Activated CD4-positive, alpha-beta memory T cell treated with anti-CD3 and anti-CD28 coated beads, Interleukin-2, amount 10 ng/mL, durations not matched to agents 7 days and 5 days (primary cell): ENCODE measurements around the gene DUSP1. TPM values are rescaled to one million over a fixed set of nuclear protein-coding genes. Genes with fewer than 3 reads are reported as not detected.
"Not testable (repeated sequence)": the region's sequence is repeated elsewhere in the genome, so short reads cannot be mapped to it uniquely, and the experiment has no call there.

Experiments
- CTCF ChIA-PET: fragments of 350-600 bp; sonication (Branson Sonifier 250); formaldehyde crosslinking; loops from one replicate; lab custom pipeline; 2021; ENCODE audit warnings: antibody characterized with exemption, inconsistent platforms; lab: Charles Lee
- POLR2A ChIA-PET: fragments of 350-600 bp; sonication (Branson Sonifier 250); formaldehyde crosslinking; loops from one replicate; lab custom pipeline; 2021; ENCODE audit warnings: antibody characterized with exemption; lab: Charles Lee
- DNase-seq: peaks from one replicate; pipeline ENCODE4 v3.0.0-alpha.2; 2020
- H3K27ac Mint-ChIP-seq: one replicate; pipeline ENCODE4 v1.8.0; 2021; ENCODE audit warnings: mild to moderate bottlenecking, mixed read lengths
- H3K27me3 Mint-ChIP-seq: one replicate; pipeline ENCODE4 v1.8.0; 2021; ENCODE audit warnings: mixed read lengths
- H3K36me3 Mint-ChIP-seq: one replicate; pipeline ENCODE4 v1.8.0; 2021; ENCODE audit warnings: low read depth, mixed read lengths
- H3K4me1 Mint-ChIP-seq: one replicate; pipeline ENCODE4 v1.8.0; 2021; ENCODE audit warnings: mixed read lengths
- H3K4me3 Mint-ChIP-seq: one replicate; pipeline ENCODE4 v1.8.0; 2021; ENCODE audit warnings: mild to moderate bottlenecking, mixed read lengths
- H3K9me3 Mint-ChIP-seq: one replicate; pipeline ENCODE4 v1.8.0; 2021; ENCODE audit warnings: mixed read lengths
- total RNA-seq, 2 experiments: library from RNA; stranded (reverse); gene quantifications; one replicate each; pipeline ENCODE4 v1.2.3, GENCODE V29; 2021

Gene DUSP1
- total RNA-seq, 2 experiments from 2014 or later = 17.0 to 18.8 TPM

GRCh38 chr5:172793577-172794488, 22.8 kb upstream of the DUSP1 start:
- H3K9me3 Mint-ChIP-seq = no peaks in the 10 kb centered on the region
- peaks cover 8% of the 10 kb centered on the region for H3K4me1 Mint-ChIP-seq
- POLR2A ChIA-PET = interaction anchor here (1.0 to 1.2 kb wide), 2 partner anchors 22 to 23 kb away, joined by 3 to 5 read pairs; partner anchors contain the start of gene DUSP1
- DNase-seq = no peak
- CTCF ChIA-PET = no interaction called here
- H3K36me3 Mint-ChIP-seq = no peaks in the 10 kb centered on the region
- no peaks in the 10 kb centered on the region for H3K27me3 Mint-ChIP-seq
- no peak overlapping the region for H3K27ac Mint-ChIP-seq
- no peak overlapping the region for H3K4me3 Mint-ChIP-seq

- Mint-ChIP-seq H3K9me3 (no peaks in the 10 kb centered on the region), H3K27me3 (no peaks in the 10 kb centered on the region), H3K4me1 (peaks cover 3% of the 10 kb centered on the region), H3K4me3 (no peak overlapping the region), H3K36me3 (no peaks in the 10 kb centered on the region), H3K27ac (no peak overlapping the region)
- DNase-seq = no peak
- CTCF ChIA-PET = no interaction called here
- POLR2A ChIA-PET = interaction anchor here (1.0 to 1.2 kb wide), 2 partner anchors 21 to 22 kb away, joined by 3 to 5 read pairs; partner anchors contain the start of gene DUSP1
These were observed 21.9 kb upstream of the DUSP1 start for GRCh38 chr5:172792701-172793570.

- CTCF ChIA-PET = no interaction called here
- Mint-ChIP-seq H3K36me3 (no peaks in the 10 kb centered on the region), H3K4me1 (no peaks in the 10 kb centered on the region), H3K4me3 (no peak overlapping the region), H3K9me3 (no peaks in the 10 kb centered on the region), H3K27ac (no peak overlapping the region), H3K27me3 (no peaks in the 10 kb centered on the region)
- DNase-seq = no peak
- POLR2A ChIA-PET = interaction anchor here (0.7 kb wide), 1 partner anchor 27 kb away, joined by 3 read pairs; no protein-coding TSS in a partner anchor
These were observed 20.9 kb upstream of the DUSP1 start for GRCh38 chr5:172791726-172792445.

GRCh38 chr5:172791286-172791685, 20.3 kb upstream of the DUSP1 start:
- DNase-seq = no peak
- POLR2A ChIA-PET = interaction anchor here (0.7 kb wide), 1 partner anchor 26 kb away, joined by 3 read pairs; no protein-coding TSS in a partner anchor
- no peaks in the 10 kb centered on the region for H3K36me3 Mint-ChIP-seq
- H3K9me3 Mint-ChIP-seq = no peaks in the 10 kb centered on the region
- H3K27ac Mint-ChIP-seq = no peak overlapping the region
- no peaks in the 10 kb centered on the region for H3K4me1 Mint-ChIP-seq
- CTCF ChIA-PET = interaction anchor here (1.0 kb wide), 1 partner anchor 148 kb away, joined by 3 read pairs; no protein-coding TSS in a partner anchor
- no peaks in the 10 kb centered on the region for H3K27me3 Mint-ChIP-seq
- H3K4me3 Mint-ChIP-seq = no peak overlapping the region

DNA sequence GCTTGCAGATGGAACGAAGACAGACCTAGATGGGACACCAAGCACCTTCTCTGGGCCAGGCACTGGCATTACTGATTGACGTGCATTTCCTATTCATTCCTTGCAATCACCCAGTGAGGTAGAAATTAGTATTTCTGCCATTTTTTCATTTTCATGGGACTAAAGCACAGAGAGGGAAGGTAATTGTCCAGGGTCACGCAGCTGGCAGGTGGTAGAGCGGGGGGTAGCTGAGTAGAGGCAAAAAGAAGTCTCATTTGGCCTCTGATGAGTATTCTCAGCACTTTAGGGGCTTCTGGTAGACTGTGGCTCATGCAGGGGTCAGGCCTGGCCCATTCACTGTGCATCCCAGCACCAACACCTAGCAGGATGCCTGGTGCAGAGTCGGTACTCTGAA, 19.5 kb upstream of the DUSP1 start:
- DNase-seq = no peak
- ChIA-PET POLR2A (no interaction called here), CTCF (interaction anchor here (1.0 kb wide), 1 partner anchor 149 kb away, joined by 3 read pairs; no protein-coding TSS in a partner anchor)
- no peaks in the 10 kb centered on the region for H3K27me3 Mint-ChIP-seq
- no peaks in the 10 kb centered on the region for H3K36me3 Mint-ChIP-seq
- no peak overlapping the region for H3K27ac Mint-ChIP-seq
- H3K9me3 Mint-ChIP-seq = no peaks in the 10 kb centered on the region
- no peaks in the 10 kb centered on the region for H3K4me1 Mint-ChIP-seq
- H3K4me3 Mint-ChIP-seq = no peak overlapping the region

GRCh38 chr5:172789687-172790495, 18.9 kb upstream of the DUSP1 start:
- no peaks in the 10 kb centered on the region for H3K9me3 Mint-ChIP-seq
- ChIA-PET CTCF (interaction anchor here (1.4 kb wide), 1 partner anchor 10 kb away, joined by 4 read pairs; no protein-coding TSS in a partner anchor), POLR2A (no interaction called here)
- H3K27me3 Mint-ChIP-seq = no peaks in the 10 kb centered on the region
- no peak for DNase-seq
- H3K36me3 Mint-ChIP-seq = no peaks in the 10 kb centered on the region
- no peak overlapping the region for H3K4me3 Mint-ChIP-seq
- H3K4me1 Mint-ChIP-seq = no peaks in the 10 kb centered on the region
- no peak overlapping the region for H3K27ac Mint-ChIP-seq

DNA sequence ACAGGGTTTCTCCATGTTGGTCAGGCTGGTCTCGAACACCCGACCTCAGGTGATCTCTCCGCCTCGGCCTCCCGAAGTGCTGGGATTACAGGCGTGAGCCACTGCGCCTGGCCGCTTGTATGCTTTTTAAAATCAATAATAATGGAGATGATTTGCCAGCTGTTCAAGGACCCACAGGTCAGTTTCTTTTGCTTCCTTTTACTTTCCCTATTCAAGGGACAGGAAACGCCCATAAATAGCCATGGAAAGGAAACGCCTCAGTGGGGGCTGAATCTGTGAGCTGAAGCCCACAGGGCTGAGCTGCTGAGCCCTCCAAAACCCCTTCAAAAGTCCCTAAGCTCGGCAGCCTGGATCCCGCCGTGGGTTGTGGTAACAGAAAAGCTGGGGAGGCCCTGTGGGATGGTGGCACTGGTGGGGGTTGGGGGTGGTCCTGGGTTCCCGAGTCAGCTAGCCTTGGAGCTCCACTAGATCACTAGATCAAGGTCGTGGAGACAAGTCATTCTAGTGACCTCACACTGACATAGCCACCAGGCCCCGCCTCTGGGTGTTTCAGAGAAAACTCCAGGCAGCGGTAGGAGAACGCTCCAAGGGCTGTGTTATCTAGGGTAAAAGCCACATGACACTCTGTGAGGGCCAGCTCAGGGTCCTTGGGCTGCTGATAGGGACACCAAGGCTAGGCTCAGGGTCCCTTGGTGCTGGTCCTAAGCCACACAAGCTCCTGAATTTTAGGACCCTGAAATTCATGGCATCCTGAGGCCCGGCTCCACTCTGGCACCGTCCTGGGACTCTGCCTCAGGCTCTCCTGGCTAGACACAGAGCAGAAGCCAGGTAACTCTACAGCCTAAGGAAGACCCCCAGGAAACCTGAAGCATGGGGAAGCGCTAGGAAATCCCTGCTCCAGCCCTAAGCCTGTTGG, 18.0 kb upstream of the DUSP1 start:
- ChIA-PET POLR2A (interaction anchor here (0.8 kb wide), 1 partner anchor 18 kb away, joined by 4 read pairs; the partner anchor contains the start of gene DUSP1), CTCF (interaction anchor here (1.4 to 1.9 kb wide), 2 partner anchors 11 to 17 kb away, joined by 4 to 7 read pairs; no protein-coding TSS in a partner anchor)
- Mint-ChIP-seq H3K9me3 (no peaks in the 10 kb centered on the region), H3K4me1 (no peaks in the 10 kb centered on the region), H3K27ac (no peak overlapping the region), H3K4me3 (no peak overlapping the region), H3K36me3 (no peaks in the 10 kb centered on the region), H3K27me3 (no peaks in the 10 kb centered on the region)
- DNase-seq = no peak

GRCh38 chr5:172787538-172787937, 16.5 kb upstream of the DUSP1 start:
- H3K4me1 Mint-ChIP-seq, H3K36me3 Mint-ChIP-seq, H3K27me3 Mint-ChIP-seq, POLR2A ChIA-PET, H3K27ac Mint-ChIP-seq, H3K9me3 Mint-ChIP-seq, H3K4me3 Mint-ChIP-seq, DNase-seq: not testable (repeated sequence)
- CTCF ChIA-PET = interaction anchor here (1.9 kb wide), 1 partner anchor 16 kb away, joined by 7 read pairs; no protein-coding TSS in a partner anchor

GRCh38 chr5:172786736-172787462, 15.9 kb upstream of the DUSP1 start:
- no peaks in the 10 kb centered on the region for H3K27me3 Mint-ChIP-seq
- DNase-seq = no peak
- H3K36me3 Mint-ChIP-seq = no peaks in the 10 kb centered on the region
- no peak overlapping the region for H3K27ac Mint-ChIP-seq
- peaks cover 7% of the 10 kb centered on the region for H3K4me1 Mint-ChIP-seq
- ChIA-PET CTCF (interaction anchor here (1.9 kb wide), 1 partner anchor 15 kb away, joined by 7 read pairs; no protein-coding TSS in a partner anchor), POLR2A (no interaction called here)
- no peak overlapping the region for H3K4me3 Mint-ChIP-seq
- no peaks in the 10 kb centered on the region for H3K9me3 Mint-ChIP-seq

- Mint-ChIP-seq H3K27me3 (no peaks in the 10 kb centered on the region), H3K36me3 (no peaks in the 10 kb centered on the region), H3K9me3 (no peaks in the 10 kb centered on the region), H3K4me3 (no peak overlapping the region), H3K4me1 (peaks cover 10% of the 10 kb centered on the region), H3K27ac (no peak overlapping the region)
- ChIA-PET POLR2A (no interaction called here), CTCF (no interaction called here)
- DNase-seq = no peak
These were observed 14.6 kb upstream of the DUSP1 start for GRCh38 chr5:172785429-172786088.
